ENCODE measurements around the gene GLG1.

The GLG1 gene

GRCh38 chr16:74503412-74503811 is 103.5 kb downstream of the GLG1 start:
- DNase-seq (ENCODE audit: low spot score): no peak
- no peak for TF ChIP-seq CTCF (IDR thresholded peaks at IDR 0.05)
- H3K27ac ChIP-seq: no peak overlapping the region
- H3K4me3 ChIP-seq: no peak overlapping the region

DNA sequence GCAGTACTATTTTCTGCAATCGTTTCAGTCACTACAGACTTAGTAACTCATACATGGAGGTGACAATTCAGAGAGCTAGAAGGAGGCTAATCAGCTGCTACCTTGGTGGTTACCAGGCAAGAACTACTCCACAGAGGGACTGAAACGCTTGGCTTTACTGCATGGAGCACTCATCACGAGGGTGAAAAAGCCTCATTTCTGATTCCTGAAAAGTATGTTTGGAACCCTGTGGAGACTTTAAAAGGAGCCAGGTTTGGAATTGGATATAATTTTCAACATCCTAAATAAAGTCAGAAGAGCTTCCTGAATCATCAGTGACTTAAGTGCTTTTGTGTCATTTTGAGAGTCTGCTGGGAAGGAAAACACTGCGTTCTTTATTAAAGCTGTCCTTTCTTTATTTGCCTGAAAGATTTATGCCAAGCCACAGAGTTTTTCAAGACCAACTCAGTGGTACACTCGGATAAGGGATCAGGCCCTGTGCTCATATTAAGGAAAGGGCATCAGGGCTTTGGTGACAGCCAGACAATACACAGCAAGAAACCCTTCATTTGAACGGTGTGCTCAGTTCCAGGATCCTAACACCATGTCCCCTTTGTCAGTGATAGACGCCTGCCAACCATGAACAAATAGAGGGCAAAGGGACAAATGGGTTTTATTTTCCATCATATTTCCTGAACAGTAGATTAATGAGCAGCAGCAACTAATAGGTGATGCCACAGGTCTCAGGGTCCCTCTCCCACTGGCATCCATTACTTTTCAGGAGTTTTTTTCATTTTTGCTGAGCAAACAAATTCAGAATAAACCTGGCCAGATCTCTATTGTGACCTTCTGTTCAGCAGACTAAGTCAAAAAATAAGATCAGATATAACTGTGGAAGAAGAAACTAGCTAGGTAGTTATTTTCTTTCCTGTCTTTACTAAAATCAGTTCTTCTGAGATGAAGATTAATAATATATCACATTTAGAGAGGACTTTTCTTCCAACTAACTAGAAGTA is 105.1 kb downstream of the GLG1 start:
- no peak for TF ChIP-seq CTCF (IDR thresholded peaks at IDR 0.05)
- DNase-seq (ENCODE audit: low spot score): no peak
- Histone ChIP-seq H3K4me3 (peak overlapping the region; percentile 2), H3K27ac (peak overlapping the region; percentile 32 to 56)

- Histone ChIP-seq H3K27ac (peak overlapping the region; percentile 32 to 56), H3K4me3 (no peak overlapping the region)
- no peak for DNase-seq (ENCODE audit: low spot score)
- TF ChIP-seq CTCF (IDR thresholded peaks at IDR 0.05): no peak
These were observed 106.0 kb downstream of the GLG1 start for GRCh38 chr16:74500907-74501306.

DNA sequence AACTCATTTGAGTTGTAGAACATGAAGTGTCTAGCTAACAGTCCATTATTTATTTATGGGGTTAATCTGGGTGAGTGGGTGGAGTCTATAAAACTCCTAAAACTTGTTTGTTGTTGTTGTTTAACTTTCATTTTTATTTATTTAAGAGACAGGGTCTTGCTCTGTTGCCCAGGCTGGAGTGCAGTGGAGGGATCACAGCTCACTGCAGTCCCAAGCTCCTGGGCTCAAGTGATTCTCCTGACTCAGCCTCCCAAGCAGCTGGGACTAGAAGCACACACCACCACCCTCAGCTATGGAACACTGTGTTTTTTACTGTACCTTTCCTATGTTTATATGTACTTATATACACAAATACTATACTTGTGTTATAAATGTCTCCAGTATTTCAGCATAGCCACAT is 107.8 kb downstream of the GLG1 start:
- Histone ChIP-seq H3K4me3 (no peak overlapping the region), H3K27ac (no peak overlapping the region)
- no peak for TF ChIP-seq CTCF (IDR thresholded peaks at IDR 0.05)
- no peak for DNase-seq (ENCODE audit: low spot score)

DNA sequence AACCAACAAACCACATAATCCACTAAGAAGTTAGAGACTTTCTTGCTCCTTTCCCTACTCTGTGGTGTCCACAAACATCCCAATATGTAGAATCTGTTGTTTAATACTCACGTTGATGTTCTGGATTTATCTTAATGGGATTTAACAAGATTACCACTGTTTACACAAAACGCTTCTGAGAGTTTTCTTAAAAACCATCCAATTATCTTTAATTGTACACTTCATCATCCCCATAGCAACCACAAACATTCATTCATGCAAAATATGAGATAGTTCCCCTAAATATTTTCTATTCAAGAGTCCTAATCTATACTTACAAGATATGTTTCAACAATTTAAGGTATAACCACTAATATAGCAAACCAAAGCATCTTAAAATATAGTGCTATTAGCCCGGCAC is 109.2 kb downstream of the GLG1 start:
- Histone ChIP-seq H3K4me3 (no peak overlapping the region), H3K27ac (no peak overlapping the region)
- no peak for DNase-seq (ENCODE audit: low spot score)
- no peak for TF ChIP-seq CTCF (IDR thresholded peaks at IDR 0.05)

- H3K27ac ChIP-seq: no peak overlapping the region
- DNase-seq (ENCODE audit: low spot score): no peak
- no peak overlapping the region for H3K4me3 ChIP-seq
- no peak for TF ChIP-seq CTCF (IDR thresholded peaks at IDR 0.05)
These were observed 110.9 kb downstream of the GLG1 start for GRCh38 chr16:74496054-74496453.

DNA sequence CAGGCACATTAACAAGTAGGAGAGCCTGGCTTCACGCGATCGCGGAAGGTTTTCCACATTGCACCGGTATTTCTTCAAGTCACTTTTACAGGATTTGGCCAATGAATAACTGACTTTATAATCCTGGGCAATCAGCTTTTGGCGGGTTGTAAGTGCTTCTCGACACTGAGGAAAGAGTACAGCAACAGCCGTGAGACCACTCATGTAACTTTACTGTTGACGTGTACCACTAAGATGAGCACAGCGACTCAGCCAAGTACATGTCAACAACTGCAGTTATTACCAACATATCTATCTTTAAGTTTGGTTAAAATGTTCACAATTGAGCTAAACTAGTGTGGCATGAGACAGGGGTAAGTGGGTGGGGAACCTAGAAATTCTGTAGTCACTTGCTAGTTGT is 113.9 kb downstream of the GLG1 start:
- Histone ChIP-seq H3K27ac (no peak overlapping the region), H3K4me3 (no peak overlapping the region)
- DNase-seq (ENCODE audit: low spot score): no peak
- TF ChIP-seq CTCF (IDR thresholded peaks at IDR 0.05): no peak

Data from coronary artery (tissue), 2 donors.